B cell (primary cell): ENCODE results near the gene BHMT2. TPM values are rescaled to one million over a fixed set of nuclear protein-coding genes. Genes with fewer than 3 reads are reported as not detected.

ENCODE experiments used
- ATAC-seq: fragments of 200-7000 bp; cut with Tn5 transposase; one replicate; pipeline ENCODE4 v1.10.0; 2021; ENCODE audit warnings: low read depth, mild to moderate bottlenecking, moderate number of reproducible peaks, moderate library complexity
- CTCF ChIA-PET: fragments of 350-600 bp; sonication (Branson Sonifier 250); formaldehyde crosslinking; loops from one replicate; lab custom pipeline; 2021; ENCODE audit warnings: antibody characterized with exemption, inconsistent platforms; lab: Charles Lee
- POLR2A ChIA-PET: fragments of 350-600 bp; sonication (Branson Sonifier 250); formaldehyde crosslinking; loops from one replicate; lab custom pipeline; 2021; ENCODE audit warnings: antibody characterized with exemption; lab: Charles Lee
- DNase-seq: peaks from one replicate; pipeline ENCODE4 v3.0.0; 2013
- H2AFZ ChIP-seq: 2 replicates; pipeline ENCODE4 v1.6.1; 2012; ENCODE audit warnings: mild to moderate bottlenecking, low read depth, low read length; ENCODE audit not compliant: insufficient read depth, poor library complexity, severe bottlenecking
- H3K27ac ChIP-seq, 2 donors: 1 replicate in 1 of 2; 2 replicates in 1 of 2; pipeline ENCODE4 v1.5.1; 2012 to 2013; ENCODE audit warnings: low read length in 2 of 2, mild to moderate bottlenecking in 2 of 2, moderate library complexity in 1 of 2
- H3K27me3 ChIP-seq, 4 experiments: fragments of 200-600 bp in 1 of 4; sonication (generic) in 1 of 4; replicated peaks in 1 of 4; 1 replicate in 2 of 4; 2 replicates in 2 of 4; pipeline versions ENCODE4 v1.6.1 to v1.7.0; 2013 to 2016; ENCODE audit warnings: low read length in 3 of 4, mild to moderate bottlenecking in 2 of 4, mixed read lengths in 1 of 4, moderate library complexity in 1 of 4; ENCODE audit not compliant: insufficient read depth in 4 of 4, control insufficient read depth in 3 of 4; ENCODE audit errors: control extremely low read depth in 1 of 4
- H3K36me3 ChIP-seq, 2 experiments: replicated peaks in 1 of 2; 1 replicate in 1 of 2; 2 replicates in 1 of 2; pipeline versions ENCODE4 v1.6.1 to v1.7.1; 2013; ENCODE audit warnings: low read length in 1 of 2; ENCODE audit not compliant: insufficient read depth in 2 of 2, control insufficient read depth in 1 of 2; ENCODE audit errors: control extremely low read depth in 1 of 2, extremely low read depth in 1 of 2
- H3K4me1 ChIP-seq, 2 donors: fragments of 200-600 bp in 1 of 2; sonication (generic) in 1 of 2; 1 replicate in 1 of 2; 2 replicates in 1 of 2; pipeline versions ENCODE4 v1.5.1 to v1.6.1; 2013 to 2017; ENCODE audit warnings: low read length in 2 of 2; ENCODE audit not compliant: control insufficient read depth in 2 of 2, insufficient read depth in 2 of 2
- H3K4me2 ChIP-seq: replicated peaks from 2 replicates; pipeline ENCODE3; 2012; ENCODE audit warnings: mild to moderate bottlenecking, low read depth, low read length; ENCODE audit not compliant: poor library complexity, severe bottlenecking
- H3K4me3 ChIP-seq, 5 experiments: fragments of 200-600 bp in 1 of 5; sonication (generic) in 1 of 5; 1 replicate in 3 of 5; 2 replicates in 2 of 5; pipeline versions ENCODE4 v1.5.1 to v1.7.0; 2011 to 2016; ENCODE audit warnings: low read length in 4 of 5, mild to moderate bottlenecking in 4 of 5, low read depth in 2 of 5, control low read depth in 1 of 5, moderate library complexity in 1 of 5; ENCODE audit not compliant: insufficient read depth in 1 of 5; ENCODE audit errors: control extremely low read depth in 1 of 5, extremely low read depth in 1 of 5
- H3K79me2 ChIP-seq: fragments of 200-600 bp; sonication (generic); one replicate; pipeline ENCODE4 v1.6.0; 2016; ENCODE audit warnings: low read length; ENCODE audit not compliant: control insufficient read depth, insufficient read depth
- H3K9ac ChIP-seq: fragments of 200-600 bp; sonication (generic); 2 replicates; pipeline ENCODE4 v1.6.1; 2017; ENCODE audit warnings: mild to moderate bottlenecking, low read length, moderate library complexity
- H3K9me3 ChIP-seq, 3 donors: one replicate each; pipeline versions ENCODE4 v1.6.1 to v1.7.1; 2013; ENCODE audit warnings: low read length in 2 of 3; ENCODE audit not compliant: control insufficient read depth in 2 of 3, insufficient read depth in 1 of 3; ENCODE audit errors: control extremely low read depth in 1 of 3
- H4K20me1 ChIP-seq: 2 replicates; pipeline ENCODE4 v1.6.0; 2012; ENCODE audit warnings: mild to moderate bottlenecking, low read length; ENCODE audit not compliant: insufficient read depth, control insufficient read depth, poor library complexity, severe bottlenecking
- H3K27ac Mint-ChIP-seq: one replicate; pipeline ENCODE4 v1.8.0; 2021; ENCODE audit warnings: mixed read lengths
- H3K27me3 Mint-ChIP-seq: one replicate; pipeline ENCODE4 v1.8.0; 2021; ENCODE audit warnings: mixed read lengths
- H3K4me1 Mint-ChIP-seq: one replicate; pipeline ENCODE4 v1.8.0; 2021; ENCODE audit warnings: mixed read lengths
- H3K4me3 Mint-ChIP-seq: one replicate; pipeline ENCODE4 v1.8.0; 2021; ENCODE audit warnings: mixed read lengths
- H3K9me3 Mint-ChIP-seq: one replicate; pipeline ENCODE4 v1.8.0; 2022; ENCODE audit warnings: mixed read lengths; ENCODE audit not compliant: insufficient read depth
- CTCF ChIP-seq: fragments of 200-600 bp; IDR thresholded peaks from one replicate; pipeline ENCODE4 v1.8.0; 2022; ENCODE audit warnings: antibody characterized with exemption, mild to moderate bottlenecking
- EZH2 ChIP-seq: IDR thresholded peaks from 2 replicates; pipeline ENCODE4 v1.6.1; 2012; ENCODE audit warnings: borderline replicate concordance, low read depth, mild to moderate bottlenecking, moderate library complexity, low read length; ENCODE audit not compliant: insufficient read depth, poor library complexity, severe bottlenecking
- WGBS: methylation state at CpG from one replicate; pipeline ENCODE4 v1.1.5; 2013; ENCODE audit warnings: missing lambda C conversion rate; ENCODE audit not compliant: insufficient coverage; 5-methylcytosine and 5-hydroxymethylcytosine counted together
- intact Hi-C: fragments of 100-400 bp; cut with micrococcal nuclease; formaldehyde crosslinking; loops from one replicate; pipeline ENCODE4 v1.10.0; 2022
- polyA plus RNA-seq: library from polyadenylated mRNA; depleted of rRNA; stranded (reverse); fragments of >200 nt; gene quantifications from 2 replicates; pipeline ENCODE4 v1.2.3, GENCODE V29; 2012
- total RNA-seq, 2 donors: library from RNA; stranded (reverse); fragments of 120-200 nt in 1 of 2; gene quantifications; 1 replicate in 1 of 2; 2 replicates in 1 of 2; pipeline versions ENCODE4 v1.2.3 to v1.2.4, GENCODE V29; 2013 to 2022

The BHMT2 gene
- total and polyA plus RNA-seq, 2 donors (not counting 1 experiment from before 2014, with no cell fraction given): not detected

- WGBS: no CpG with 5 or more reads among the region's 4 CpGs
- Histone ChIP-seq H3K9me3 (peaks cover 0 to 3% (median 0%) of the 10 kb centered on the region in 3 donors), H4K20me1 (no peaks in the 10 kb centered on the region), H3K27me3 (no peaks in the 10 kb centered on the region), H3K4me3 (no peak overlapping the region), H3K9ac (no peak overlapping the region), H3K4me1 (no peaks in the 10 kb centered on the region), H2AFZ (no peak overlapping the region), H3K27ac (no peak overlapping the region), H3K79me2 (no peaks in the 10 kb centered on the region), H3K4me2 (no peak overlapping the region), H3K36me3 (no peaks in the 10 kb centered on the region)
- ATAC-seq: no peak
- TF ChIP-seq EZH2 (no peak), CTCF (no peak)
- Mint-ChIP-seq H3K9me3 (no peaks in the 10 kb centered on the region), H3K27me3 (peaks cover 23% of the 10 kb centered on the region), H3K4me1 (no peaks in the 10 kb centered on the region), H3K4me3 (no peak overlapping the region), H3K27ac (no peak overlapping the region)
- no peak for DNase-seq
- ChIA-PET POLR2A (no interaction called here), CTCF (no interaction called here)
- intact Hi-C loops: no loop called here
Observed at GRCh38 chr5:79053321-79053720, 16.2 kb upstream of the BHMT2 start.

- H3K36me3 ChIP-seq: no peaks in the 10 kb centered on the region
- no peak overlapping the region for H3K4me2 ChIP-seq
- WGBS: no CpG with 5 or more reads among the region's 1 CpG
- CTCF ChIA-PET: no interaction called here
- H2AFZ ChIP-seq: no peak overlapping the region
- DNase-seq (no peak), ATAC-seq (no peak)
- intact Hi-C loops: no loop called here
- no peaks in the 10 kb centered on the region for H3K4me1 ChIP-seq
- peaks cover 29% of the 10 kb centered on the region for H3K27me3 Mint-ChIP-seq
- H3K4me3 ChIP-seq: no peak overlapping the region
- no peaks in the 10 kb centered on the region for H4K20me1 ChIP-seq
- peaks cover 0 to 3% (median 0%) of the 10 kb centered on the region in 3 donors for H3K9me3 ChIP-seq
- no peak overlapping the region for H3K27ac Mint-ChIP-seq
- no peaks in the 10 kb centered on the region for H3K9me3 Mint-ChIP-seq
- no peak overlapping the region for H3K9ac ChIP-seq
- no peaks in the 10 kb centered on the region for H3K27me3 ChIP-seq
- no peak overlapping the region for H3K4me3 Mint-ChIP-seq
- TF ChIP-seq CTCF: no peak
- TF ChIP-seq EZH2: no peak
- POLR2A ChIA-PET: no interaction called here
- H3K4me1 Mint-ChIP-seq: no peaks in the 10 kb centered on the region
- H3K27ac ChIP-seq: no peak overlapping the region
- H3K79me2 ChIP-seq: no peaks in the 10 kb centered on the region
Observed at GRCh38 chr5:79055017-79055416, 14.6 kb upstream of the BHMT2 start.
